Right kidney (tissue), 9 donors: Measurements from ENCODE around the gene NPC1.
"Not testable (repeated sequence)": the region's sequence is repeated elsewhere in the genome, so short reads cannot be mapped to it uniquely, and the experiment has no call there.

ENCODE experiments used
- DNase-seq: peaks from one replicate; pipeline ENCODE4 v3.0.0-alpha.2; 2016
- long read RNA-seq, 8 donors: transcript quantifications; one replicate each; lab custom pipeline, GENCODE V29; 2026

NPC1 gene
- long read RNA-seq, donor 1, partial matches to known transcripts = 13 of 13 reads
- long read RNA-seq, donor 1, other reads (novel, unspliced or antisense) = 0 of 13 reads
- long read RNA-seq, donor 2, full-length matches to known transcripts = 1 of 6 reads
- long read RNA-seq, donor 2, partial matches to known transcripts = 5 of 6 reads
- long read RNA-seq, donor 2, other reads (novel, unspliced or antisense) = 0 of 6 reads
- long read RNA-seq, donor 3 = 0 reads
- long read RNA-seq, donor 4, full-length matches to known transcripts = 1 of 12 reads
- long read RNA-seq, donor 4, partial matches to known transcripts = 11 of 12 reads
- long read RNA-seq, donor 4, other reads (novel, unspliced or antisense) = 0 of 12 reads
- long read RNA-seq, donor 5, partial matches to known transcripts = 10 of 10 reads
- long read RNA-seq, donor 5, other reads (novel, unspliced or antisense) = 0 of 10 reads
- long read RNA-seq, donor 6, partial matches to known transcripts = 12 of 13 reads
- long read RNA-seq, donor 6, other reads (novel, unspliced or antisense) = 0 of 13 reads
- long read RNA-seq, donor 7 = 0 reads
- long read RNA-seq, donor 8, partial matches to known transcripts = 0 of 7 reads
- long read RNA-seq, donor 8, other reads (novel, unspliced or antisense) = 7 of 7 reads

- peak; percentile 99 for DNase-seq
Observed at GRCh38 chr18:23586249-23587196, at the start of gene NPC1. NPC1 (minus strand) TSS chr18:23586506; CDS start chr18:23586343, 163 bp downstream.

GRCh38 chr18:23636071-23636399 is 49.7 kb upstream of the NPC1 start:
- DNase-seq = no peak

GRCh38 chr18:23635283-23636070 is 49.2 kb upstream of the NPC1 start:
- DNase-seq = no peak

- DNase-seq = no peak
Observed at GRCh38 chr18:23634692-23635091, 48.4 kb upstream of the NPC1 start.

- no peak for DNase-seq
Observed at GRCh38 chr18:23632615-23633014, 46.3 kb upstream of the NPC1 start.

GRCh38 chr18:23631746-23632145 is 45.4 kb upstream of the NPC1 start:
- DNase-seq = no peak

GRCh38 chr18:23631312-23631711 is 45.0 kb upstream of the NPC1 start:
- DNase-seq = no peak

GRCh38 chr18:23629444-23629946 is 43.2 kb upstream of the NPC1 start:
- DNase-seq = no peak

GRCh38 chr18:23627970-23628369 is 41.7 kb upstream of the NPC1 start:
- DNase-seq = no peak

- DNase-seq = no peak
Observed at GRCh38 chr18:23627321-23627720, 41.0 kb upstream of the NPC1 start.

GRCh38 chr18:23626451-23627279 is 40.4 kb upstream of the NPC1 start:
- DNase-seq = no peak

GRCh38 chr18:23623040-23623439 is 36.7 kb upstream of the NPC1 start:
- no peak for DNase-seq

GRCh38 chr18:23619388-23619881 is 33.1 kb upstream of the NPC1 start:
- DNase-seq = peak; percentile 70

GRCh38 chr18:23618862-23619387 is 32.6 kb upstream of the NPC1 start:
- DNase-seq = no peak

- peak; percentile 6 for DNase-seq
Observed at GRCh38 chr18:23617412-23618014, 31.2 kb upstream of the NPC1 start.

- no peak for DNase-seq
Observed at GRCh38 chr18:23616258-23616657, 30.0 kb upstream of the NPC1 start.

GRCh38 chr18:23614891-23615290 is 28.6 kb upstream of the NPC1 start:
- no peak for DNase-seq

- no peak for DNase-seq
Observed at GRCh38 chr18:23614413-23614812, 28.1 kb upstream of the NPC1 start.

- not testable (repeated sequence) for DNase-seq
Observed at GRCh38 chr18:23613091-23613475, 26.8 kb upstream of the NPC1 start.
